ENCODE results near the gene PCDH9.

The PCDH9 gene

GRCh38 chr13:67225252-67226159 lies 4.6 kb downstream of the PCDH9 start:
- Histone ChIP-seq H3K27me3 (ENCODE audit: control insufficient read depth, insufficient read depth, low read length) (peaks cover 21% of the 10 kb centered on the region), H3K9me3 (ENCODE audit: control insufficient read depth, insufficient read depth, low read length) (no peaks in the 10 kb centered on the region), H3K4me3 (ENCODE audit: low read depth, low read length) (no peak overlapping the region), H3K9ac (ENCODE audit: low read depth, low read length) (no peak overlapping the region), H3K4me1 (ENCODE audit: control insufficient read depth, insufficient read depth, low read length) (peaks cover 10% of the 10 kb centered on the region), H3K36me3 (ENCODE audit: control insufficient read depth, insufficient read depth, low read length) (no peaks in the 10 kb centered on the region), H3K27ac (ENCODE audit: low read depth, low read length) (no peak overlapping the region)

DNA sequence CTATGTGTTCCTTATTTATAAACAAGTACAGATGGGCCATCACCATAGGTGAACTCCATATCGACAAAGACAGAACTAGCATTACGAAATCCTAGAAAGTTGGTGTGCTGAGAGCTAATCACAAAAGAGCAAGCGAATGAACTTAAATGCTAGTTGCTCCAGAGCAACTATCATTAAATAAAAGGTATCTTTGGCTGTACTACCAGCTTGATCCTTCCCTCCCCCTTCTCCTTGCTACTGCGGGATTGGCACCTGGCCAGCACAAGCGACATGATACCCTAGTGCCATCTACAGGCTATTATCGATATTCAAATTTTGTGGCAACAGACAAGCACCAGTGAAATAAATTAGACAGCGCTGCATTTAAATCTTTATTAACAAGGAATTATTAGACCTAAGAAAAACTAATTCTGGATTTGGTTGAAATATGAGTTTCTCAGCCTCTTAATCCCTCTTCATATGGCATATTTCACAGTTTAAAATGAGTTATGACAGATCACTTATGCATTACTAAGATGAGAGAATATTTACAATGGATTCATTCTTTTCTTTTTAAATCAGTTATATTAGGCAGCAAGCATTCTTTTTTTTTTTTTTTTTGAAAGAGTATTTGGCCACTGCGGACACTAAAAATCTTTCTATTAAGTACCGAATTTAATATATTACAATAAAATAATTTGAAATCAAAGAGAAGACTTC lies 5.8 kb downstream of the PCDH9 start:
- no peak overlapping the region for H3K27ac ChIP-seq (ENCODE audit: low read depth, low read length)

GRCh38 chr13:67223742-67224141 lies 6.4 kb downstream of the PCDH9 start:
- H3K4me3 ChIP-seq (ENCODE audit: low read depth, low read length) = no peak overlapping the region
- H3K4me1 ChIP-seq (ENCODE audit: control insufficient read depth, insufficient read depth, low read length) = peaks cover 8% of the 10 kb centered on the region
- no peak overlapping the region for H3K9ac ChIP-seq (ENCODE audit: low read depth, low read length)
- H3K36me3 ChIP-seq (ENCODE audit: control insufficient read depth, insufficient read depth, low read length) = no peaks in the 10 kb centered on the region
- H3K9me3 ChIP-seq (ENCODE audit: control insufficient read depth, insufficient read depth, low read length) = no peaks in the 10 kb centered on the region
- H3K27ac ChIP-seq (ENCODE audit: low read depth, low read length) = no peak overlapping the region
- H3K27me3 ChIP-seq (ENCODE audit: control insufficient read depth, insufficient read depth, low read length) = peaks cover 9% of the 10 kb centered on the region

More for the DNA sequence above, 5.8 kb downstream of the PCDH9 start:
- Histone ChIP-seq H3K27me3 (ENCODE audit: control insufficient read depth, insufficient read depth, low read length) (peaks cover 14% of the 10 kb centered on the region), H3K36me3 (ENCODE audit: control insufficient read depth, insufficient read depth, low read length) (no peaks in the 10 kb centered on the region), H3K9ac (ENCODE audit: low read depth, low read length) (no peak overlapping the region), H3K9me3 (ENCODE audit: control insufficient read depth, insufficient read depth, low read length) (no peaks in the 10 kb centered on the region), H3K4me1 (ENCODE audit: control insufficient read depth, insufficient read depth, low read length) (peaks cover 10% of the 10 kb centered on the region), H3K4me3 (ENCODE audit: low read depth, low read length) (no peak overlapping the region)

GRCh38 chr13:67223024-67223423 lies 7.1 kb downstream of the PCDH9 start:
- H3K4me3 ChIP-seq (ENCODE audit: low read depth, low read length) = no peak overlapping the region
- H3K9ac ChIP-seq (ENCODE audit: low read depth, low read length) = no peak overlapping the region
- no peaks in the 10 kb centered on the region for H3K36me3 ChIP-seq (ENCODE audit: control insufficient read depth, insufficient read depth, low read length)
- no peaks in the 10 kb centered on the region for H3K9me3 ChIP-seq (ENCODE audit: control insufficient read depth, insufficient read depth, low read length)
- peaks cover 4% of the 10 kb centered on the region for H3K4me1 ChIP-seq (ENCODE audit: control insufficient read depth, insufficient read depth, low read length)
- H3K27me3 ChIP-seq (ENCODE audit: control insufficient read depth, insufficient read depth, low read length) = peaks cover 2% of the 10 kb centered on the region
- no peak overlapping the region for H3K27ac ChIP-seq (ENCODE audit: low read depth, low read length)

- no peak overlapping the region for H3K9ac ChIP-seq (ENCODE audit: low read depth, low read length)
- H3K4me3 ChIP-seq (ENCODE audit: low read depth, low read length) = no peak overlapping the region
- no peaks in the 10 kb centered on the region for H3K27me3 ChIP-seq (ENCODE audit: control insufficient read depth, insufficient read depth, low read length)
- no peaks in the 10 kb centered on the region for H3K36me3 ChIP-seq (ENCODE audit: control insufficient read depth, insufficient read depth, low read length)
- peaks cover 4% of the 10 kb centered on the region for H3K4me1 ChIP-seq (ENCODE audit: control insufficient read depth, insufficient read depth, low read length)
- no peaks in the 10 kb centered on the region for H3K9me3 ChIP-seq (ENCODE audit: control insufficient read depth, insufficient read depth, low read length)
- H3K27ac ChIP-seq (ENCODE audit: low read depth, low read length) = no peak overlapping the region
These were observed 8.4 kb downstream of the PCDH9 start for GRCh38 chr13:67221630-67222226.

DNA sequence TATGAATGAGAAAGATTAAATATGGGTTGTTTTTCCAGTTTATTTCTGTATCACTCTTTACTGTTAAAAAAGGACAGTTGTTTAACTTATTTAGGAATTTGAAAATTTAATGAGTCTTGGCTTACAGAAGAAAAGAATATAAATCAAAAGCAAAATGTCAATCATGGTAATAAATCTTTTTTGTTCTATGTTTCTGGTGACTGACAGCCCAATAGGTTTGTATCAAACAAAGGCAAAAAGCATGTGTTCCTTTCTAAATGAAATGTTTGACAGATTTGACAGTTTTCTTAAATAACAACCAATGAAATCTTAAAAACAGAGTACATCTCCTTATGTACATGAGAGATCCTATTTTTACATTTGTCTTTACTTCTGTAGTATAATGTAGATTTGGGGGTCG lies 11.0 kb downstream of the PCDH9 start:
- no peaks in the 10 kb centered on the region for H3K9me3 ChIP-seq (ENCODE audit: control insufficient read depth, insufficient read depth, low read length)
- H3K9ac ChIP-seq (ENCODE audit: low read depth, low read length) = no peak overlapping the region
- H3K27ac ChIP-seq (ENCODE audit: low read depth, low read length) = no peak overlapping the region
- H3K4me3 ChIP-seq (ENCODE audit: low read depth, low read length) = no peak overlapping the region
- peaks cover 3% of the 10 kb centered on the region for H3K4me1 ChIP-seq (ENCODE audit: control insufficient read depth, insufficient read depth, low read length)
- no peaks in the 10 kb centered on the region for H3K36me3 ChIP-seq (ENCODE audit: control insufficient read depth, insufficient read depth, low read length)
- H3K27me3 ChIP-seq (ENCODE audit: control insufficient read depth, insufficient read depth, low read length) = no peaks in the 10 kb centered on the region

DNA sequence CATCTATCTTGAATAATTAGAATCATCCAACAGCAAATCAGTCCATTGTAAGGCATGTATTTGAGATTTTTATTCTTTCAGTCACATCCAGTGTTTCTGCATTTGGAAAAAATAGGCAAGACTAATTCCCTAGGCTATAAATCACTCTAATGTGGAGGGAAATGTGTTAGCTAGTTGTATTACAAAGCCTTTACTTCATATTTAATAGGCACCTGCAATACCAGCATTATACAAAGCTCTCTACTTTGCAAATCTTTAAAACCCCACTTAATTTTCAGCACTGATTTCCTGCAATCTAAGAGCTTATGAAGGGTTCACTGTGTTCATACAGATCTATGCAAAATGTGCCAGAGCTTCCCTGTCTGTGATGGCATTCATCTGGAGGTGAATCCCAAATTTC lies 12.3 kb downstream of the PCDH9 start:
- Histone ChIP-seq H3K4me1 (ENCODE audit: control insufficient read depth, insufficient read depth, low read length) (no peaks in the 10 kb centered on the region), H3K9ac (ENCODE audit: low read depth, low read length) (no peak overlapping the region), H3K27me3 (ENCODE audit: control insufficient read depth, insufficient read depth, low read length) (no peaks in the 10 kb centered on the region), H3K4me3 (ENCODE audit: low read depth, low read length) (no peak overlapping the region), H3K27ac (ENCODE audit: low read depth, low read length) (no peak overlapping the region), H3K9me3 (ENCODE audit: control insufficient read depth, insufficient read depth, low read length) (no peaks in the 10 kb centered on the region), H3K36me3 (ENCODE audit: control insufficient read depth, insufficient read depth, low read length) (no peaks in the 10 kb centered on the region)

DNA sequence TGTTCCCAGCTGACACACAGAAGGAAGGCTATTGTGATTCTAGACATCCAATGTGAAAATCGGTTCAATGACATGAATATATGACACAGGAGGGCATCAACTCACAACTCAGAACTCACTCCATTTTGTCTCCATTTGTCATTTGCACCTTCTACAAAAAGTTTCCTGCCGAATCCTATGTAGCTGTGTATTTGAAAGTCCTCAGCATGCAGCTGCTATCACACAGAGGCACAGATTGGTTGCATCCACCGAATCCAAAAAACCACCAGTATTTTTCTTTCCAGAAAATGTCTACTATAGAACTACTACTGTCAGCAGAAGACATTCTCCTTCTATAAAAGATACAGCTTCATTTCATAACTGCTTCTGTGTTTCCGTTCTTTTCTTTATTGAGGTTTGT lies 13.3 kb downstream of the PCDH9 start:
- Histone ChIP-seq H3K27me3 (ENCODE audit: control insufficient read depth, insufficient read depth, low read length) (no peaks in the 10 kb centered on the region), H3K4me1 (ENCODE audit: control insufficient read depth, insufficient read depth, low read length) (no peaks in the 10 kb centered on the region)

GRCh38 chr13:67210208-67210607 lies 19.9 kb downstream of the PCDH9 start:
- Histone ChIP-seq H3K9ac (ENCODE audit: low read depth, low read length) (no peak overlapping the region), H3K9me3 (ENCODE audit: control insufficient read depth, insufficient read depth, low read length) (no peaks in the 10 kb centered on the region), H3K27me3 (ENCODE audit: control insufficient read depth, insufficient read depth, low read length) (no peaks in the 10 kb centered on the region), H3K4me3 (ENCODE audit: low read depth, low read length) (no peak overlapping the region), H3K27ac (ENCODE audit: low read depth, low read length) (no peak overlapping the region), H3K4me1 (ENCODE audit: control insufficient read depth, insufficient read depth, low read length) (no peaks in the 10 kb centered on the region), H3K36me3 (ENCODE audit: control insufficient read depth, insufficient read depth, low read length) (no peaks in the 10 kb centered on the region)

More for the DNA sequence above, 13.3 kb downstream of the PCDH9 start:
- H3K4me3 ChIP-seq (ENCODE audit: low read depth, low read length) = no peak overlapping the region
- no peaks in the 10 kb centered on the region for H3K36me3 ChIP-seq (ENCODE audit: control insufficient read depth, insufficient read depth, low read length)
- H3K9me3 ChIP-seq (ENCODE audit: control insufficient read depth, insufficient read depth, low read length) = no peaks in the 10 kb centered on the region
- H3K9ac ChIP-seq (ENCODE audit: low read depth, low read length) = no peak overlapping the region
- H3K27ac ChIP-seq (ENCODE audit: low read depth, low read length) = no peak overlapping the region

GRCh38 chr13:67208552-67208951 lies 21.6 kb downstream of the PCDH9 start:
- Histone ChIP-seq H3K9me3 (ENCODE audit: control insufficient read depth, insufficient read depth, low read length) (no peaks in the 10 kb centered on the region), H3K4me1 (ENCODE audit: control insufficient read depth, insufficient read depth, low read length) (no peaks in the 10 kb centered on the region), H3K27me3 (ENCODE audit: control insufficient read depth, insufficient read depth, low read length) (no peaks in the 10 kb centered on the region), H3K4me3 (ENCODE audit: low read depth, low read length) (no peak overlapping the region), H3K9ac (ENCODE audit: low read depth, low read length) (no peak overlapping the region), H3K27ac (ENCODE audit: low read depth, low read length) (no peak overlapping the region), H3K36me3 (ENCODE audit: control insufficient read depth, insufficient read depth, low read length) (no peaks in the 10 kb centered on the region)

GRCh38 chr13:67204764-67205163 lies 25.4 kb downstream of the PCDH9 start:
- no peaks in the 10 kb centered on the region for H3K27me3 ChIP-seq (ENCODE audit: control insufficient read depth, insufficient read depth, low read length)
- no peaks in the 10 kb centered on the region for H3K4me1 ChIP-seq (ENCODE audit: control insufficient read depth, insufficient read depth, low read length)
- H3K9ac ChIP-seq (ENCODE audit: low read depth, low read length) = no peak overlapping the region
- no peak overlapping the region for H3K27ac ChIP-seq (ENCODE audit: low read depth, low read length)
- no peaks in the 10 kb centered on the region for H3K36me3 ChIP-seq (ENCODE audit: control insufficient read depth, insufficient read depth, low read length)
- H3K9me3 ChIP-seq (ENCODE audit: control insufficient read depth, insufficient read depth, low read length) = no peaks in the 10 kb centered on the region
- no peak overlapping the region for H3K4me3 ChIP-seq (ENCODE audit: low read depth, low read length)
